ENCODE results near the gene STK32B.

GRCh38 chr4:5510504-5510903 lies 459.2 kb downstream of the STK32B start:
- TF ChIP-seq POLR2A (IDR thresholded peaks at IDR 0.05; ENCODE audit: low read length) (no peak), ESRRA (IDR thresholded peaks at IDR 0.05; ENCODE audit: borderline replicate concordance, low read length) (no peak), ZFP36 (IDR thresholded peaks at IDR 0.05; ENCODE audit: borderline replicate concordance, partially characterized antibody) (no peak), CTCF (IDR thresholded peaks at IDR 0.05) (no peak), EP300 (IDR thresholded peaks at IDR 0.05) (no peak), SMC3 (IDR thresholded peaks at IDR 0.05) (no peak), REST (IDR thresholded peaks at IDR 0.05) (no peak), HDAC2 (IDR thresholded peaks at IDR 0.05) (no peak), E2F6 (IDR thresholded peaks at IDR 0.05; ENCODE audit: borderline replicate concordance, low read depth) (no peak), NPAS2 (CRISPR knock-in tag; IDR thresholded peaks at IDR 0.05; ENCODE audit: borderline replicate concordance) (no peak), BHLHE40 (IDR thresholded peaks at IDR 0.05; ENCODE audit: low read depth, low read length) (no peak)

Measured in A549 (cell line).